Stimulated activated CD8-positive, alpha-beta memory T cell treated with anti-CD3 and anti-CD28 coated beads, Interleukin-7, amount 100 ng/mL, for 24 hours (primary cell): Measurements from ENCODE around the gene ADAMTS8.
"Not testable (repeated sequence)": the region's sequence is repeated elsewhere in the genome, so short reads cannot be mapped to it uniquely, and the experiment has no call there.

Experiments used
- DNase-seq: peaks from one replicate; pipeline ENCODE4 v3.0.0-alpha.2; 2020; ENCODE audit warnings: low read depth

ADAMTS8 gene

GRCh38 chr11:130438401-130439159 is 10.2 kb upstream of the ADAMTS8 start:
- DNase-seq = not testable (repeated sequence)

- no peak for DNase-seq
Measured at GRCh38 chr11:130437848-130438247, 9.4 kb upstream of the ADAMTS8 start.

GRCh38 chr11:130436171-130436570 is 7.8 kb upstream of the ADAMTS8 start:
- no peak for DNase-seq

- DNase-seq = no peak
Measured at GRCh38 chr11:130435671-130436070, 7.3 kb upstream of the ADAMTS8 start.

- DNase-seq = peak; percentile 17
Measured at GRCh38 chr11:130434521-130435223, 6.3 kb upstream of the ADAMTS8 start.

- no peak for DNase-seq
Measured at GRCh38 chr11:130433357-130433756, 4.9 kb upstream of the ADAMTS8 start.

- DNase-seq = no peak
Measured at GRCh38 chr11:130431801-130432200, 3.4 kb upstream of the ADAMTS8 start.

GRCh38 chr11:130431331-130431773 is 2.9 kb upstream of the ADAMTS8 start:
- peak; percentile 45 for DNase-seq

GRCh38 chr11:130429983-130430382 is 1.6 kb upstream of the ADAMTS8 start:
- no peak for DNase-seq

GRCh38 chr11:130429120-130429681 is 792 bp upstream of the ADAMTS8 start:
- DNase-seq = no peak

- no peak for DNase-seq
Measured at GRCh38 chr11:130427581-130428315, 661 bp downstream of the ADAMTS8 start.

- no peak for DNase-seq
Measured at GRCh38 chr11:130426837-130427341, 1.5 kb downstream of the ADAMTS8 start.

- DNase-seq = no peak
Measured at GRCh38 chr11:130426223-130426836, 2.1 kb downstream of the ADAMTS8 start.

- DNase-seq = no peak
Measured at GRCh38 chr11:130425156-130425555, 3.3 kb downstream of the ADAMTS8 start.

- no peak for DNase-seq
Measured at GRCh38 chr11:130424613-130425140, 3.7 kb downstream of the ADAMTS8 start.

GRCh38 chr11:130423541-130424142 is 4.8 kb downstream of the ADAMTS8 start:
- no peak for DNase-seq

GRCh38 chr11:130422251-130422995 is 6.0 kb downstream of the ADAMTS8 start:
- no peak for DNase-seq

- DNase-seq = no peak
Measured at GRCh38 chr11:130421697-130422096, 6.7 kb downstream of the ADAMTS8 start.

- DNase-seq = no peak
Measured at GRCh38 chr11:130421199-130421585, 7.2 kb downstream of the ADAMTS8 start.

GRCh38 chr11:130420478-130421198 is 7.8 kb downstream of the ADAMTS8 start:
- DNase-seq = no peak
